Endothelial cell of umbilical vein (primary cell): ENCODE data around the gene DLL3.

Source experiments
- CTCF ChIP-seq, 2 donors: IDR thresholded peaks; 1 replicate in 1 of 2; 2 replicates in 1 of 2; pipeline ENCODE4 v1.5.1; 2011; ENCODE audit warnings: low read length in 2 of 2, mild to moderate bottlenecking in 2 of 2, moderate library complexity in 2 of 2, control low read depth in 1 of 2, inconsistent platforms in 1 of 2, low read depth in 1 of 2; ENCODE audit not compliant: insufficient read depth in 1 of 2; ENCODE audit errors: extremely low read depth in 1 of 2
- EZH2 ChIP-seq: IDR thresholded peaks from 2 replicates; pipeline ENCODE4 v1.6.1; 2012; ENCODE audit warnings: borderline replicate concordance, low read depth, mild to moderate bottlenecking, moderate library complexity, low read length, inconsistent platforms; ENCODE audit not compliant: severe bottlenecking
- JUN ChIP-seq: IDR thresholded peaks from 2 replicates; pipeline ENCODE4 v1.6.1; 2011; ENCODE audit warnings: borderline replicate concordance, low read depth; ENCODE audit not compliant: insufficient read length, insufficient read depth
- MAX ChIP-seq: IDR thresholded peaks from 2 replicates; pipeline ENCODE4 v1.6.1; 2011; ENCODE audit not compliant: insufficient read depth, insufficient read length
- MYC ChIP-seq: IDR thresholded peaks from one replicate; pipeline ENCODE4 v1.6.1; 2011; ENCODE audit warnings: mild to moderate bottlenecking, low read depth, low read length
- POLR2A ChIP-seq: IDR thresholded peaks from 2 replicates; pipeline ENCODE4 v1.6.1; 2012; ENCODE audit warnings: low read depth, mild to moderate bottlenecking, control low read depth, low read length
- POLR2AphosphoS5 ChIP-seq: IDR thresholded peaks from 2 replicates; pipeline ENCODE4 v1.6.1; 2012; ENCODE audit warnings: low read depth, mild to moderate bottlenecking, control low read depth, low read length, moderate library complexity; ENCODE audit not compliant: insufficient read depth

- TF ChIP-seq JUN, result no peak
- TF ChIP-seq CTCF (IDR thresholded peaks at IDR 0.05; ENCODE audit: extremely low read depth in 1 of 2, insufficient read depth in 1 of 2, low read depth in 1 of 2, low read length in 2 of 2), result no peak
- no peak for TF ChIP-seq POLR2AphosphoS5
- TF ChIP-seq EZH2, result no peak
- TF ChIP-seq POLR2A, result no peak
- TF ChIP-seq MAX, result no peak
- no peak for TF ChIP-seq MYC
Measured at GRCh38 chr19:39499932-39500331, 1.2 kb downstream of the DLL3 start.
